Measurements from ENCODE around the gene ALPP. TPM values are rescaled to one million over a fixed set of nuclear protein-coding genes. Genes with fewer than 3 reads are reported as not detected.
"Not testable (repeated sequence)": the region's sequence is repeated elsewhere in the genome, so short reads cannot be mapped to it uniquely, and the experiment has no call there.

Gene ALPP
- total and polyA plus RNA-seq, 2 donors (not counting 3 experiments of a cell fraction or from before 2014, with no cell fraction given), result not detected

DNA sequence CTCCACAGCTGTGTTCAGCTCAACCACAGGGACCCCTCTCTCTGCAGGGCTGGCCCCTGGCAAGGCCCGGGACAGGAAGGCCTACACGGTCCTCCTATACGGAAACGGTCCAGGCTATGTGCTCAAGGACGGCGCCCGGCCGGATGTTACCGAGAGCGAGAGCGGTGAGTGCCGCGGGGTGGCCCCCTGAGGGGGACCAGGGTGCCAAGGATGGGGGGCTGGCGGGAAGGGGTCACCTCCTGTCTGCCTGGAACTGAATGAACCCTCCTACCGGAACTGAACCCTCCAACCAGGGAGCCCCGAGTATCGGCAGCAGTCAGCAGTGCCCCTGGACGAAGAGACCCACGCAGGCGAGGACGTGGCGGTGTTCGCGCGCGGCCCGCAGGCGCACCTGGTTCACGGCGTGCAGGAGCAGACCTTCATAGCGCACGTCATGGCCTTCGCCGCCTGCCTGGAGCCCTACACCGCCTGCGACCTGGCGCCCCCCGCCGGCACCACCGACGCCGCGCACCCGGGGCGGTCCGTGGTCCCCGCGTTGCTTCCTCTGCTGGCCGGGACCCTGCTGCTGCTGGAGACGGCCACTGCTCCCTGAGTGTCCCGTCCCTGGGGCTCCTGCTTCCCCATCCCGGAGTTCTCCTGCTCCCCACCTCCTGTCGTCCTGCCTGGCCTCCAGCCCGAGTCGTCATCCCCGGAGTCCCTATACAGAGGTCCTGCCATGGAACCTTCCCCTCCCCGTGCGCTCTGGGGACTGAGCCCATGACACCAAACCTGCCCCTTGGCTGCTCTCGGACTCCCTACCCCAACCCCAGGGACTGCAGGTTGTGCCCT lies 2.9 kb downstream of the ALPP start:
- H3K9me3 ChIP-seq (replicated peaks; ENCODE audit: control insufficient read depth, insufficient read depth, low read length); FAIRE-seq; H2AFZ ChIP-seq (ENCODE audit: low read depth, low read length); dilution Hi-C loops (cut with MboI; ENCODE audit: extremely low pct_ligation_motif_present, low sequenced_read_pairs); intact Hi-C loops (cut with micrococcal nuclease); H3K79me2 ChIP-seq (ENCODE audit: control insufficient read depth, insufficient read depth, low read length); H3K9ac ChIP-seq (replicated peaks; ENCODE audit: extremely low read depth, insufficient read depth, low read length); BruUV-seq (replicated peaks); POLR2A ChIA-PET; DNase-seq (ENCODE audit: low read depth, low spot score); CTCF ChIA-PET; H3K4me2 ChIP-seq (ENCODE audit: insufficient read depth, low read length); H4K20me1 ChIP-seq (replicated peaks; ENCODE audit: control insufficient read depth, extremely low read depth, insufficient read depth, low read length); H3K4me3 ChIP-seq (replicated peaks in 1 of 3; ENCODE audit: insufficient read depth in 1 of 3, low read depth in 1 of 3, low read length in 3 of 3); H3K9me1 ChIP-seq (replicated peaks; ENCODE audit: control insufficient read depth, extremely low read depth, insufficient read depth, low read length); H3K36me3 ChIP-seq (ENCODE audit: control insufficient read depth in 2 of 2, extremely low read depth in 1 of 2, insufficient read depth in 2 of 2, low read length in 2 of 2); H3K4me1 ChIP-seq (ENCODE audit: control insufficient read depth, extremely low read depth, insufficient read depth, low read length); H3K27ac ChIP-seq (ENCODE audit: insufficient read depth, low read depth, low read length): not testable (repeated sequence)
- H3K27me3 ChIP-seq (ENCODE audit: control insufficient read depth in 2 of 2, insufficient read depth in 2 of 2, low read length in 2 of 2), result peaks cover 33 to 35% of the 10 kb centered on the region in 2 experiments

DNA sequence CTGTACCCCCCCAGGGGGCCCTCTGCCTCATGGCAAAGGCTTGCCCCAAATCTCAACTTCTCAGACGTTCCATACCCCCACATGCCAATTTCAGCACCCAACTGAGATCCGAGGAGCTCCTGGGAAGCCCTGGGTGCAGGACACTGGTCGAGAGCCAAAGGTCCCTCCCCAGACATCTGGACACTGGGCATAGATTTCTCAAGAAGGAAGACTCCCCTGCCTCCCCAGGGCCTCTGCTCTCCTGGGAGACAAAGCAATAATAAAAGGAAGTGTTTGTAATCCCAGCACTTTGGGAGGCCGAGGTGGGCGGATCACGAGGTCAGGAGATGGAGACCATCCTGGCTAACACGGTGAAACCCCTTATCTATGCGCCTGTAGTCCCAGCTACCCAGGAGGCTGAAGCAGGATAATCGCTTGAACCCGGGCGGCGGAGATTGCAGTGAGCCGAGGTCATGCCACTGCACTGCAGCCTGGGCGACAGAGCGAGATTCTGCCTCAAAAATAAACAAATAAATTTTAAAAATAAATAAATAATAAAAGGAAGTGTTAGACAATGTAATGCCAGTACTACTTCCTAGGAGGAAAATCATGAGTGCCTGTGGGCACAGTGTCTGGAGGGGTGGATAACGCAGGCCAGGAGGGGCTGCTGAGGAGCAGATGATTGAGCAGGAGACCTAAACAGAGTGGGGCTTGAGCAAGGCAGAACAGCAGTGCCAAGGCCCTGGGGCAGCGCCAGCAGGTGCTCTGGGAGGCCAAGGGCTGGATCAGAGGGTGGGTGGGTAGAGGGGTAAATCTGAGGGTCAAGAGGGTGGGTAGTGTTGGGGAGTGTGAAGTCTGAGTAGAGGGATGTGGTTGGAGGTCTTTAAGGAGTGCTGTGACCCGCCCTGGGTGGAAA lies 4.0 kb downstream of the ALPP start:
- Histone ChIP-seq H3K4me1 (ENCODE audit: control insufficient read depth, extremely low read depth, insufficient read depth, low read length) (no peaks in the 10 kb centered on the region), H3K36me3 (ENCODE audit: control insufficient read depth in 2 of 2, extremely low read depth in 1 of 2, insufficient read depth in 2 of 2, low read length in 2 of 2) (no peaks in the 10 kb centered on the region), H3K4me3 (replicated peaks in 1 of 3; ENCODE audit: insufficient read depth in 1 of 3, low read depth in 1 of 3, low read length in 3 of 3) (no peak overlapping the region), H3K27me3 (ENCODE audit: control insufficient read depth in 2 of 2, insufficient read depth in 2 of 2, low read length in 2 of 2) (peaks cover 45 to 46% of the 10 kb centered on the region in 2 experiments), H2AFZ (ENCODE audit: low read depth, low read length) (no peak overlapping the region), H3K4me2 (ENCODE audit: insufficient read depth, low read length) (no peak overlapping the region), H3K79me2 (ENCODE audit: control insufficient read depth, insufficient read depth, low read length) (no peaks in the 10 kb centered on the region), H3K9ac (replicated peaks; ENCODE audit: extremely low read depth, insufficient read depth, low read length) (no peak overlapping the region), H3K9me1 (replicated peaks; ENCODE audit: control insufficient read depth, extremely low read depth, insufficient read depth, low read length) (no peaks in the 10 kb centered on the region), H3K9me3 (replicated peaks; ENCODE audit: control insufficient read depth, insufficient read depth, low read length) (no peaks in the 10 kb centered on the region), H3K27ac (ENCODE audit: insufficient read depth, low read depth, low read length) (no peak overlapping the region), H4K20me1 (replicated peaks; ENCODE audit: control insufficient read depth, extremely low read depth, insufficient read depth, low read length) (no peaks in the 10 kb centered on the region)
- intact Hi-C loops (cut with micrococcal nuclease) (no loop called here), dilution Hi-C loops (cut with MboI; ENCODE audit: extremely low pct_ligation_motif_present, low sequenced_read_pairs) (no loop called here)
- FAIRE-seq (peak; percentile 8), DNase-seq (ENCODE audit: low read depth, low spot score) (no peak)
- no peak for TF ChIP-seq EZH2 (IDR thresholded peaks at IDR 0.05; ENCODE audit: borderline replicate concordance, low read depth, low read length, severe bottlenecking)
- no peak for TF ChIP-seq JUN (IDR thresholded peaks at IDR 0.05; ENCODE audit: borderline replicate concordance, insufficient read depth, insufficient read length, low read depth)
- TF ChIP-seq MYC (IDR thresholded peaks at IDR 0.05; ENCODE audit: low read depth, low read length), result no peak
- no peak for TF ChIP-seq POLR2A (IDR thresholded peaks at IDR 0.05; ENCODE audit: low read depth, low read length)
- no peak for TF ChIP-seq GATA2 (IDR thresholded peaks at IDR 0.05; ENCODE audit: insufficient read depth, insufficient read length, low read depth, low read length)
- no peak for TF ChIP-seq FOS (IDR thresholded peaks at IDR 0.05; ENCODE audit: borderline replicate concordance, insufficient read depth, low read length)
- no peak for TF ChIP-seq MAX (IDR thresholded peaks at IDR 0.05; ENCODE audit: insufficient read depth, insufficient read length)
- TF ChIP-seq POLR2AphosphoS5 (IDR thresholded peaks at IDR 0.05; ENCODE audit: insufficient read depth, low read depth, low read length), result no peak
- TF ChIP-seq CTCF (IDR thresholded peaks at IDR 0.05; ENCODE audit: extremely low read depth in 1 of 2, insufficient read depth in 1 of 2, low read depth in 1 of 2, low read length in 2 of 2), result no peak
- BruUV-seq (replicated peaks), result no TSS peak
- ChIA-PET POLR2A (no interaction called here), CTCF (no interaction called here)
